Activated naive CD4-positive, alpha-beta T cell treated with anti-CD3 and anti-CD28 coated beads, Interleukin-2, amount 50 U/mL, for 24 hours (primary cell): Measurements from ENCODE around the gene SORCS1.

Experiments
- H3K27ac Mint-ChIP-seq: one replicate; pipeline ENCODE4 v1.8.0; 2021; ENCODE audit warnings: mild to moderate bottlenecking, mixed read lengths
- H3K27me3 Mint-ChIP-seq: one replicate; pipeline ENCODE4 v1.8.0; 2021; ENCODE audit warnings: mixed read lengths
- H3K36me3 Mint-ChIP-seq: one replicate; pipeline ENCODE4 v1.8.0; 2021; ENCODE audit warnings: mixed read lengths
- H3K4me1 Mint-ChIP-seq: one replicate; pipeline ENCODE4 v1.8.0; 2021; ENCODE audit warnings: mixed read lengths
- H3K4me3 Mint-ChIP-seq: one replicate; pipeline ENCODE4 v1.8.0; 2021; ENCODE audit warnings: mild to moderate bottlenecking, mixed read lengths
- H3K9me3 Mint-ChIP-seq: one replicate; pipeline ENCODE4 v1.8.0; 2021; ENCODE audit warnings: mixed read lengths

Gene SORCS1

GRCh38 chr10:106996510-106996909 lies 168.0 kb downstream of the SORCS1 start:
- Mint-ChIP-seq H3K4me3 (no peak overlapping the region), H3K27ac (no peak overlapping the region), H3K36me3 (no peaks in the 10 kb centered on the region)

GRCh38 chr10:106992055-106992454 lies 172.5 kb downstream of the SORCS1 start:
- Mint-ChIP-seq H3K36me3 (no peaks in the 10 kb centered on the region), H3K4me1 (no peaks in the 10 kb centered on the region), H3K27me3 (peaks cover 2% of the 10 kb centered on the region), H3K4me3 (no peak overlapping the region), H3K9me3 (no peaks in the 10 kb centered on the region), H3K27ac (no peak overlapping the region)

More at GRCh38 chr10:106996510-106996909, 168.0 kb downstream of the SORCS1 start:
- H3K4me1 Mint-ChIP-seq, result no peaks in the 10 kb centered on the region
- no peaks in the 10 kb centered on the region for H3K9me3 Mint-ChIP-seq
- H3K27me3 Mint-ChIP-seq, result no peaks in the 10 kb centered on the region

GRCh38 chr10:106991091-106991490 lies 173.4 kb downstream of the SORCS1 start:
- no peak overlapping the region for H3K27ac Mint-ChIP-seq
- no peak overlapping the region for H3K4me3 Mint-ChIP-seq
- no peaks in the 10 kb centered on the region for H3K4me1 Mint-ChIP-seq
- no peaks in the 10 kb centered on the region for H3K9me3 Mint-ChIP-seq
- no peaks in the 10 kb centered on the region for H3K36me3 Mint-ChIP-seq
- H3K27me3 Mint-ChIP-seq, result peaks cover 2% of the 10 kb centered on the region

- Mint-ChIP-seq H3K27ac (no peak overlapping the region), H3K27me3 (peaks cover 2% of the 10 kb centered on the region), H3K4me1 (no peaks in the 10 kb centered on the region), H3K4me3 (no peak overlapping the region), H3K36me3 (no peaks in the 10 kb centered on the region), H3K9me3 (no peaks in the 10 kb centered on the region)
These were observed 177.1 kb downstream of the SORCS1 start for GRCh38 chr10:106987362-106987761.

- Mint-ChIP-seq H3K4me1 (no peaks in the 10 kb centered on the region), H3K36me3 (no peaks in the 10 kb centered on the region), H3K27ac (no peak overlapping the region), H3K4me3 (no peak overlapping the region), H3K27me3 (no peaks in the 10 kb centered on the region), H3K9me3 (no peaks in the 10 kb centered on the region)
These were observed 182.2 kb downstream of the SORCS1 start for GRCh38 chr10:106982268-106982667.

GRCh38 chr10:106981452-106982075 lies 182.9 kb downstream of the SORCS1 start:
- Mint-ChIP-seq H3K36me3 (no peaks in the 10 kb centered on the region), H3K9me3 (no peaks in the 10 kb centered on the region), H3K27ac (no peak overlapping the region), H3K27me3 (no peaks in the 10 kb centered on the region), H3K4me3 (no peak overlapping the region), H3K4me1 (no peaks in the 10 kb centered on the region)

GRCh38 chr10:106980495-106981451 lies 183.7 kb downstream of the SORCS1 start:
- H3K27me3 Mint-ChIP-seq, result no peaks in the 10 kb centered on the region

GRCh38 chr10:106978756-106979155 lies 185.8 kb downstream of the SORCS1 start:
- Mint-ChIP-seq H3K4me1 (no peaks in the 10 kb centered on the region), H3K9me3 (no peaks in the 10 kb centered on the region), H3K4me3 (no peak overlapping the region), H3K27ac (no peak overlapping the region), H3K36me3 (no peaks in the 10 kb centered on the region), H3K27me3 (no peaks in the 10 kb centered on the region)

More at GRCh38 chr10:106980495-106981451, 183.7 kb downstream of the SORCS1 start:
- H3K4me1 Mint-ChIP-seq, result no peaks in the 10 kb centered on the region
- no peak overlapping the region for H3K4me3 Mint-ChIP-seq
- H3K9me3 Mint-ChIP-seq, result no peaks in the 10 kb centered on the region
- no peaks in the 10 kb centered on the region for H3K36me3 Mint-ChIP-seq
- no peak overlapping the region for H3K27ac Mint-ChIP-seq

- H3K4me1 Mint-ChIP-seq, result no peaks in the 10 kb centered on the region
- no peak overlapping the region for H3K4me3 Mint-ChIP-seq
- H3K9me3 Mint-ChIP-seq, result no peaks in the 10 kb centered on the region
- H3K36me3 Mint-ChIP-seq, result no peaks in the 10 kb centered on the region
- H3K27me3 Mint-ChIP-seq, result no peaks in the 10 kb centered on the region
- H3K27ac Mint-ChIP-seq, result no peak overlapping the region
These were observed 190.8 kb downstream of the SORCS1 start for GRCh38 chr10:106973716-106974115.

- H3K27ac Mint-ChIP-seq, result no peak overlapping the region
- H3K4me1 Mint-ChIP-seq, result no peaks in the 10 kb centered on the region
- no peaks in the 10 kb centered on the region for H3K27me3 Mint-ChIP-seq
- H3K9me3 Mint-ChIP-seq, result no peaks in the 10 kb centered on the region
- no peak overlapping the region for H3K4me3 Mint-ChIP-seq
- H3K36me3 Mint-ChIP-seq, result no peaks in the 10 kb centered on the region
These were observed 191.2 kb downstream of the SORCS1 start for GRCh38 chr10:106973288-106973687.

GRCh38 chr10:106972381-106972780 lies 192.1 kb downstream of the SORCS1 start:
- Mint-ChIP-seq H3K27me3 (no peaks in the 10 kb centered on the region), H3K36me3 (no peaks in the 10 kb centered on the region), H3K27ac (no peak overlapping the region), H3K4me1 (no peaks in the 10 kb centered on the region), H3K9me3 (no peaks in the 10 kb centered on the region), H3K4me3 (no peak overlapping the region)

GRCh38 chr10:106971411-106971831 lies 193.1 kb downstream of the SORCS1 start:
- H3K4me1 Mint-ChIP-seq, result no peaks in the 10 kb centered on the region
- H3K27me3 Mint-ChIP-seq, result no peaks in the 10 kb centered on the region
- no peaks in the 10 kb centered on the region for H3K36me3 Mint-ChIP-seq
- no peak overlapping the region for H3K27ac Mint-ChIP-seq
- H3K9me3 Mint-ChIP-seq, result no peaks in the 10 kb centered on the region
- H3K4me3 Mint-ChIP-seq, result no peak overlapping the region

- H3K4me1 Mint-ChIP-seq, result no peaks in the 10 kb centered on the region
- H3K36me3 Mint-ChIP-seq, result no peaks in the 10 kb centered on the region
- H3K27me3 Mint-ChIP-seq, result no peaks in the 10 kb centered on the region
- no peak overlapping the region for H3K4me3 Mint-ChIP-seq
- H3K9me3 Mint-ChIP-seq, result peaks cover 6% of the 10 kb centered on the region
- no peak overlapping the region for H3K27ac Mint-ChIP-seq
These were observed 197.1 kb downstream of the SORCS1 start for GRCh38 chr10:106967452-106967851.

- Mint-ChIP-seq H3K4me3 (no peak overlapping the region), H3K27me3 (no peaks in the 10 kb centered on the region), H3K27ac (no peak overlapping the region), H3K36me3 (no peaks in the 10 kb centered on the region), H3K4me1 (no peaks in the 10 kb centered on the region), H3K9me3 (peaks cover 6% of the 10 kb centered on the region)
These were observed 203.7 kb downstream of the SORCS1 start for GRCh38 chr10:106960812-106961211.

- H3K4me3 Mint-ChIP-seq, result no peak overlapping the region
- H3K27ac Mint-ChIP-seq, result no peak overlapping the region
- H3K36me3 Mint-ChIP-seq, result no peaks in the 10 kb centered on the region
- no peaks in the 10 kb centered on the region for H3K27me3 Mint-ChIP-seq
- no peaks in the 10 kb centered on the region for H3K4me1 Mint-ChIP-seq
- H3K9me3 Mint-ChIP-seq, result peaks cover 6% of the 10 kb centered on the region
These were observed 205.0 kb downstream of the SORCS1 start for GRCh38 chr10:106959521-106959920.
